ENCODE results near the gene MBOAT7. TPM values are rescaled to one million over a fixed set of nuclear protein-coding genes. Genes with fewer than 3 reads are reported as not detected.

The MBOAT7 gene, protein sequence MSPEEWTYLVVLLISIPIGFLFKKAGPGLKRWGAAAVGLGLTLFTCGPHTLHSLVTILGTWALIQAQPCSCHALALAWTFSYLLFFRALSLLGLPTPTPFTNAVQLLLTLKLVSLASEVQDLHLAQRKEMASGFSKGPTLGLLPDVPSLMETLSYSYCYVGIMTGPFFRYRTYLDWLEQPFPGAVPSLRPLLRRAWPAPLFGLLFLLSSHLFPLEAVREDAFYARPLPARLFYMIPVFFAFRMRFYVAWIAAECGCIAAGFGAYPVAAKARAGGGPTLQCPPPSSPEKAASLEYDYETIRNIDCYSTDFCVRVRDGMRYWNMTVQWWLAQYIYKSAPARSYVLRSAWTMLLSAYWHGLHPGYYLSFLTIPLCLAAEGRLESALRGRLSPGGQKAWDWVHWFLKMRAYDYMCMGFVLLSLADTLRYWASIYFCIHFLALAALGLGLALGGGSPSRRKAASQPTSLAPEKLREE
- 71.1 and 93.0 TPM in 2 replicates for total RNA-seq

DNA sequence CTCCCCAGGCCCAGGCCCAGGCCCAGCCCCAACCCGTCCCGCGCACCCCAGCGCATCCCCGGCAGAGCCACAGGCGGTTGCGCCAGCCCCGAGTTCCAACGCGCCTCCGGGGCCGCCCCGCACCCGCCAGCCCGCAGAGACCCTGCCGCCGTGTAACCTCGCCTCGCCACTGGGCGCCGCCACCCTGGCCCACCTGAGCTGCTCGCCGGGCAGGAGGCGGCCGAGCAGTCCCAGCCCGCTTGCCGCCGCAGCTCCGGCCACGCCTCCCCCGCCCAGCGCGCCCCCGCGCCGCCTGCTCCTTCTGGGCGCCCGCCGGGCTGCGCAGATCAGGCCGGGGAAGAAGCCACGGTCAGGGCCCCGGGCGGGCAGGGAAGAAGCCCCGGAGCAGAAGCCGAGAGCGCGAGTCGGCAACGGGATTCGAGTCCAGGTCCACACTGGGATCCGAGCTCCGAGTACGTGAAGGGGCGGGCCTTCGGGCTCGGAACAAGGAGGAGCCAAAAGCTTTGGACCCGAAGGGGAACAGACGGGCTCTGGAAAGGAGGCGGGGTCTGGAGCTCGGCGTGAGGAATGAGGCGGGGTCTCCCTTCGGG lies at the start of gene MBOAT7:
TSS of gene MBOAT7 (minus strand) at position 436 of the 590 bp plus-strand sequence. CDS start 1,072 bp downstream, outside the sequence.

DNA sequence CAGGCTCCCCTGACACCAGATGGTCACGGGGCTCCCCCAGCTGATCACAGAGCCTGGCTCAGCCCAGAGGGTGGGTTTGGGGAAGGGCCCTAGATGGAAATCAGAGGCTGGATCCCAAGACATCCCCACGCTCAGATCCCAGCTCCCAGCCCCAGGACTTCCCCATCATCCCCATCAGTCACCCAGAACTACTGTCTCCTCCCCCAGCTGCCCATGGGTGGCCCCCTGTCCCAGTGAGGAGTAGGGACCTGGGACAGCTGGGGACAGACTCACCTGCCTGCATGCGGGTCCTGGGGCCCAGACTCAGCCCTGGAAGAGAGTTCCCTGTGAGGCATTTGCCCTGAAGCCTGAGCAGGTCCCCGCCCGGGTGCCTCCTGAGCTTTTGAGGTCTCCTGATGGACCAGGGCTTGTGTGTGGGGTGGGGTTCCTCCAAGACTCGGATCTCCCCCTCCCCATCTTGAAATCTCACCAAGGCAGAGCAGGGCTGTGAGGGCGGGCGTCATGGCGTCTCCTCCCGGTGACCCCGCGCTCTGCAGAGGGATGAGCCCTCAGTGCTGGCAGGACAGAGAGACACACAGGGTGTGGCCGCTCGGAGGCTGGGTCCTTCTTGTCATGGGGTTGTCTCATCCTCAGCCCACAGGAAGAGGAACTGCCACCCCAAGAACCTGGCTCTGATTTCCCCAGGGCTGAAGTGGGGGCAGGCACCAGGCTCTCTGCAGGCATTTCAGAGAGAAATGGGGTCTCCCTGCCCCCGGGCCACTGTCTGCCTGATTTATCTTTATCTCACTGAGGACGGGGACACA lies 33.3 kb upstream of the MBOAT7 start, which contains the start of gene LILRB3:
TSS of gene LILRB3 (minus strand) at position 534 of the 803 bp plus-strand sequence. CDS start at position 503, 31 bp downstream.

DNA sequence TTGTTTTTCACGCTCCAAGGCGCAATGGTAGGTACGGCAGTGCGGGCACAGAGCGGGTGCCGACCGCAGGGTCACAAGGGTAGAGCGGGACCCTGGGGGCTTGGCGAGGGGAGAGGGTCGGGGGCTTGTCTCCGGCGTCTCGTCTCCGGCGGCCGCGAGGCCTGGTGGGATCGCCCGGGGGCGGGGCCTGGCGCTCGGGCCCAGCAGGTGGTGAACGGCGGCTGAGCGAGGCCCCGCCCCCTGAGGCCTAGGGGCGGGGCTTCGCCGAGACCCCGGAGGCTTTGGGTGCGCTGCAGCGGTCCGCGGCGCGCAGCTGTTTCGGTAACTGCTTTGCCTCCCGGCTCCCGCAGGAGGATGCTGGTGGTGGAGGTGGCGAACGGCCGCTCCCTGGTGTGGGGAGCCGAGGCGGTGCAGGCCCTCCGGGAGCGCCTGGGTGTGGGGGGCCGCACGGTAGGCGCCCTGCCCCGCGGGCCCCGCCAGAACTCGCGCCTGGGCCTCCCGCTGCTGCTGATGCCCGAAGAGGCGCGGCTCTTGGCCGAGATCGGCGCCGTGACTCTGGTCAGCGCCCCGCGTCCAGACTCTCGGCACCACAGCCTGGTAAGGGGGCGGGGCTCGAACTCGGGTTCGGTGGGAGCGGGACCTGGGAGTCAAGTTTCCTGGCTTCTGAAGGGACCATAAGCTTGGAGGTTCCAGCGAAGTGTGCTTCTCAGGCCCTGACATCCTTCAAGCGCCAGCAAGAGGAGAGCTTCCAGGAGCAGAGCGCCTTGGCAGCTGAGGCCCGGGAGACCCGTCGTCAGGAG lies 1.8 kb upstream of the MBOAT7 start, which contains the start of gene TSEN34:
TSS of gene TSEN34 (plus strand) at position 298 of the 800 bp plus-strand sequence. CDS start at position 355, 57 bp downstream.

DNA sequence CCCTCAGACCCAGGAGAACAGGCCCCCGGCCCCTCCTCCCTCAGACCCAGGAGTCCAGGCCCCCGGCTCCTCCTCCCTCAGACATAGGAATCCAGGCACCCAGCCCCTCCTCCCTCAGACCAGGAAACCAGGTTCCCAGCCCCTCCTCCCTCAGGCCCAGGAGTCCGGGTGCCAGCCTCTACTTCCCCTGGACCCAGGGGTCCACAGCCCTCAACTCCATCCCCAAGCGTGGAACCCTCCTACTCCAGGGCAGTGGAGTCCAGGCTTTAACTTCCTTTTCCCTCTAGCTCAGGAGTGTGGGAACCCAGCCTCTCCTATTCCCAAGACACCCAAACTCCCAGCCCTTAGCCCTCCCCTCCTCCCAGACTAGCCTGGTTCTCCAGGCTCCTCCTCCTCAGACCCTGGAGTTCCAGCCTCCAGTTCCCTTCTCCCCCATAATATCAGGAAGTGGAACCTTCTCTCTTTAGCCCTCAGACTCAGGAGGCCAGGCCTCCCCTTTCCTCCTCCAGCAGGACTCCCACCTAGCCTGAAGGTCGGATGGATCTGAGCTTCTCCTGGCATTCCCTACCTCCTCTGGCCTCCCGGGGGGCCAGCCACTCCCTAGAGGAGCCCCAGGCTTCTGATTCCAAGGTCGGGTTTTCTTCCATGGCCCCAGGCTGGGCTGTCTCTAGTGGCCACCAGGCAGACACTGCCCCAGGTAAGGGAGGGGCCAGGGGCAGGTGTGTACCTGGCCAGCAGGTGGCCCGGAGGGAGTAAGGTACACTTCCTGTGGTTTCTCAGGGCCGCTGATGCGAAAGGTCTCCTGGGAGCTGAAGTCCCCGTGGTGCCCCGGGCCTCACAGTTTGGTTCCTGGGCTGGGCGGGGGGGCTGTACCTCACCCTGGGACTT lies 16.7 kb downstream of the MBOAT7 start, which contains the start of gene TMC4:
TSS of gene TMC4 (minus strand) at position 690 of the 888 bp plus-strand sequence. CDS start at position 647, 43 bp downstream.

DNA sequence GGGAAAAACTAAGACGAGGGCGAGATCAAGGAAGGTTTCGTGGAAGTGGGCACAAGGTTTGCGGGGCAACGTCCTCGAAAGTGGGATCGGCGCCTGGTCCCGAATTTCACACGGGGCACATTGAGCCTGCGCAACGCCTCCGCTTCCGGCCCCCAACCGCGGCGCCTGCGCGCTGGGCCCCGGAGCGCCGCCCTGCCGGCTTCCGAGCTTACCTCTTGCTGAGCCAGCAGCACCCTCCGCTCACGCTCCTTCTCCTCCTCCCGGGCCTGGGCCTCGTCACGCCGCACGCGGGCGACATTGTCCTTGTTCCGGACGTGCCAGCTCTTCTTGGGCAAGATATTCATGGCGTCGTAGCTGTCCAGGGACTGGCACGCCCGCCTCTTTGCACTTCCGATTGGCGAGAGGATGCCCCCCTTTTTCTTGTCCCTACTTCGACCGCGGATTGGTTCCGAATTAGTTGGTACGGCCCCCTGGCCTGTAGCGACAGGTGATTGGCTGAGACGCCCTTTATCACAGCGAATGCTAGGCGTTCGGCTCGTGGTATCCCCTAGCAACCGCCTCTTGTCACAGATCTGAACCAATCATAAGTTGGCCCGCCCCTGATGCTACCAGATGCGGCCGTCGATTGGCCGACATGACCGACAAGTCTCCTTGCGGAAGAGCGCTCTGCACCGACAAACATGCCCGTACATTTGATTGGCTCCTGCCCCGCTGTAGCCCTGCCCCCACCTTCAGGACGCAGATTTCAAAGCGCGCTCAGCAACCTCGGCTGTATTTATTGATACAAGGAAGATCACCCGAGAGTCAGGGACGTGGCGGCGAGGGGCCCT lies 29.8 kb downstream of the MBOAT7 start, which contains the start of gene LENG1:
TSS of gene LENG1 (minus strand) at position 370 of the 830 bp plus-strand sequence. CDS start at position 344, 26 bp downstream.

DNA sequence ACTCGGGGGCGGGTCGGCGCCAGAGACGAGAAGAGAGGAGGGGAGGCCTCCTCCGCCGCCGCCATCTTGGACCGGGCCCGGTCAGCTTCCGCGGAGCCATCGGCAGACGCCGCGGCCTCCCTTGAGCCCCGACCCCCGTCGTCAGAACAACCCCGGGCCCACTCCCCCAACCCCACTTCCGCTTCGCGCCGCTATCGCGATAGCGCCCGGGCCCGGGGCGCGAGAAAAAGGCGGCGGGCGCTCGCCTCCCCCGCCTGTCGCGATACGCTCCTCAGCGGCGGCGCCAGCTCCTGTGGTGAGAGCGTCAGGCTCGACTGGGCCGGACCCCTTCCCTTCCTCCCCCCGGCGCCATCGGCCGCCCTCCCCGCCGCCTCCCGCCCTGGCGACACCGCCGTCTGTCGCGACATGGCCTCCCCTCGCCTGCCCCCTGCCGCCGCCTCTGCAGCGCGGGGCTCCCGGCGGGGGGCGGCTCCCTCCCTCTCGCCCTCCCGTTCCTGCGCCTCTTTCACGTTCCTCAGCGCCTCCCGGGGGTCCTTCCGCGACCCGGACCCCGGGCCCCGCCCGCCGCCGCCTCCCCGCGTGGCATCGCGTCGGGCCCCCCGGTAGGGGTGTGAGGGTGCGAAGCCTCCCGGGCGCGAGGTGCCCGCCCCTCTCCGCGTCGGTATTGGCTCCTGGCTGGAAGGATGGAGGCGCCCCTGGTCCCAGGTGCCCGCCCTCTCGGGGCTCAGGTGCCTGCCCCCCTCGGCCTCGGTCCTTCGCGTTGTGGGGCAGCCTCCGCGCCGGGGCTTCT lies 51.5 kb downstream of the MBOAT7 start, which contains the start of gene CNOT3:
TSS of gene CNOT3 (plus strand) at position 64 of the 790 bp plus-strand sequence. CDS start 5,217 bp downstream, outside the sequence.

Other genes with a start within 250 kb of the MBOAT7 start
- 0.20 and 0.76 TPM in 2 replicates for gene CACNG8, start 226.6 kb downstream of the MBOAT7 start, total RNA-seq
- gene CACNG6, start 197.9 kb downstream of the MBOAT7 start, total RNA-seq, result 0.13 and 0.43 TPM in 2 replicates
- not detected in 2 replicates for gene VSTM1, start 125.7 kb downstream of the MBOAT7 start, total RNA-seq
- not detected in 2 replicates for gene TARM1, start 108.2 kb downstream of the MBOAT7 start, total RNA-seq
- gene OSCAR, start 88.8 kb downstream of the MBOAT7 start, total RNA-seq, result 0.63 and 0.65 TPM in 2 replicates
- gene NDUFA3, start 86.7 kb downstream of the MBOAT7 start, total RNA-seq, result 18.5 and 20.6 TPM in 2 replicates
- 10.7 and 12.5 TPM in 2 replicates for gene TFPT, start 73.9 kb downstream of the MBOAT7 start, total RNA-seq
- 54.5 and 55.6 TPM in 2 replicates for gene PRPF31, start 73.8 kb downstream of the MBOAT7 start, total RNA-seq
- gene CNOT3, start 51.8 kb downstream of the MBOAT7 start, total RNA-seq, result 11.3 and 14.1 TPM in 2 replicates
- gene LENG1, start 29.9 kb downstream of the MBOAT7 start, total RNA-seq, result 3.1 and 3.5 TPM in 2 replicates
- gene TMC4, start 16.4 kb downstream of the MBOAT7 start, total RNA-seq, result 0.20 TPM in 1 of 2 replicates, not detected in the other
- gene TSEN34, start 1.7 kb upstream of the MBOAT7 start, total RNA-seq, result 55.4 and 69.3 TPM in 2 replicates
- gene RPS9, start 11.3 kb upstream of the MBOAT7 start, total RNA-seq, result 1,505 and 1,870 TPM in 2 replicates
- gene LILRB3, start 33.4 kb upstream of the MBOAT7 start, total RNA-seq, result not detected in 2 replicates
- gene LILRA6, start 53.2 kb upstream of the MBOAT7 start, total RNA-seq, result not detected in 2 replicates
- gene LILRB5, start 67.7 kb upstream of the MBOAT7 start, total RNA-seq, result not detected in 2 replicates
- gene LILRB2, start 91.5 kb upstream of the MBOAT7 start, total RNA-seq, result not detected in 2 replicates
- gene LILRA5, start 123.6 kb upstream of the MBOAT7 start, total RNA-seq, result not detected in 2 replicates
- gene LILRA4, start 149.6 kb upstream of the MBOAT7 start, total RNA-seq, result not detected in 2 replicates
- gene LAIR1, start 175.4 kb upstream of the MBOAT7 start, total RNA-seq, result not detected in 2 replicates
- gene TTYH1, start 225.9 kb upstream of the MBOAT7 start, total RNA-seq, result not detected in 2 replicates

All from smooth muscle cell of the pulmonary artery (primary cell).